Pancreas (tissue), 10 donors: ENCODE data around the gene RANGRF. TPM values are rescaled to one million over a fixed set of nuclear protein-coding genes. Genes with fewer than 3 reads are reported as not detected.
A peak's percentile ranks its signal among the peaks of the same experiment; 100 is the strongest.

ENCODE experiments used
- ATAC-seq, 4 donors: fragments of 200-7000 bp; cut with Tn5 transposase; one replicate each; pipeline versions ENCODE4 v1.8.0 to v1.9.1; 2020; ENCODE audit warnings: mild to moderate bottlenecking in 4 of 4, moderate library complexity in 4 of 4
- DNase-seq, 6 donors: peaks; one replicate each; pipeline ENCODE4 v3.0.0-alpha.2; 2020
- FAIRE-seq: peaks from 2 replicates; lab custom pipeline; 2012; peaks lifted over from hg19 to GRCh38; lab: Jason Lieb, UNC
- H3K27ac ChIP-seq, 4 donors: fragments of 200-600 bp; sonication (generic); 1 replicate in 3 of 4; 2 replicates in 1 of 4; pipeline versions ENCODE4 v1.5.0 to v1.8.0; 2020
- H3K27me3 ChIP-seq, 4 donors: fragments of 200-600 bp; one replicate each; pipeline ENCODE4 v1.8.0; 2021
- H3K36me3 ChIP-seq, 3 donors: fragments of 200-600 bp; sonication (generic) in 1 of 3; one replicate each; pipeline versions ENCODE4 v1.5.0 to v1.8.0; 2020 to 2021
- H3K4me1 ChIP-seq, 3 donors: fragments of 200-600 bp; one replicate each; pipeline ENCODE4 v1.8.0; 2021
- H3K4me3 ChIP-seq, 4 donors: fragments of 200-600 bp; sonication (generic) in 2 of 4; one replicate each; pipeline versions ENCODE4 v1.5.0 to v1.8.0; 2020 to 2021
- H3K9me3 ChIP-seq, 4 donors: fragments of 200-600 bp; one replicate each; pipeline ENCODE4 v1.8.0; 2021
- WGBS, 2 donors: extraction: QIAGEN DNeasy Blood & Tissue Kit; methylation state at CpG; one replicate each; pipeline ENCODE4 v1.1.7; 2013; 5-methylcytosine and 5-hydroxymethylcytosine counted together
- intact Hi-C, 3 donors: fragments of 100-400 bp; cut with DNase I; formaldehyde crosslinking; loops; one replicate each; pipeline versions ENCODE4 v1.11.1 to v1.14.2; 2022
- polyA plus RNA-seq, 2 donors: library from polyadenylated mRNA; stranded (reverse); fragments of 200-250 nt; gene quantifications; one replicate each; pipeline ENCODE4 v1.2.3, GENCODE V29; 2013
- total RNA-seq, 6 donors: library from RNA; stranded (reverse); fragmentation: NEBNext Ultra II Directional in 4 of 6; extraction: Animal tissue kit (Norgen Biotek cat#: 25700) in 4 of 6; gene quantifications; one replicate each; pipeline versions ENCODE4 v1.2.1 to v1.2.4, GENCODE V29; 2021 to 2023
- TF ChIP-seq, protein P1 (sequence below), 4 donors: fragments of 200-600 bp; sonication (generic) in 3 of 4; IDR thresholded peaks; one replicate each; pipeline versions ENCODE4 v1.5.0 to v1.8.0; 2021; ENCODE audit warnings: antibody characterized with exemption in 4 of 4
- donor health status: healthy with polysubstance abuse.
- donor health status: DM: no; HTN: no; CAD: no; lungs with moderate emphysema.
- donor health status: DM: no; HTN: no; CAD: no.
- donor health status: control.
- donor health status: control.
- donor health status: Bipolar disorder and iron deficiency.
- donor health status: DM: yes; HTN: yes; CAD: no.
- donor health status: DM: no; HTN: no; CAD: no.
- donor health status: DM: no; HTN: no; CAD: no.
- donor health status: DM: yes; HTN: yes; CAD: no.

The RANGRF gene
- total and polyA plus RNA-seq, 8 donors: 2.8 to 27.4 (median 7.1) TPM

GRCh38 chr17:8310601-8311123 is 22.2 kb downstream of the RANGRF start:
- no peaks in the 10 kb centered on the region for H3K9me3 ChIP-seq
- 42 to 45% methylated on average over 9 to 10 of the region's 10 CpGs for WGBS, 2 donors
- no peaks in the 10 kb centered on the region for H3K36me3 ChIP-seq
- no peaks in the 10 kb centered on the region for H3K4me1 ChIP-seq
- FAIRE-seq (no peak), ATAC-seq (no peak), DNase-seq (peak in 1 of 6 donors; percentile 14)
- H3K27ac ChIP-seq: no peak overlapping the region
- H3K27me3 ChIP-seq: no peaks in the 10 kb centered on the region
- peak overlapping the region in 1 of 4 donors; percentile 10 for H3K4me3 ChIP-seq
- TF ChIP-seq, protein P1, sequence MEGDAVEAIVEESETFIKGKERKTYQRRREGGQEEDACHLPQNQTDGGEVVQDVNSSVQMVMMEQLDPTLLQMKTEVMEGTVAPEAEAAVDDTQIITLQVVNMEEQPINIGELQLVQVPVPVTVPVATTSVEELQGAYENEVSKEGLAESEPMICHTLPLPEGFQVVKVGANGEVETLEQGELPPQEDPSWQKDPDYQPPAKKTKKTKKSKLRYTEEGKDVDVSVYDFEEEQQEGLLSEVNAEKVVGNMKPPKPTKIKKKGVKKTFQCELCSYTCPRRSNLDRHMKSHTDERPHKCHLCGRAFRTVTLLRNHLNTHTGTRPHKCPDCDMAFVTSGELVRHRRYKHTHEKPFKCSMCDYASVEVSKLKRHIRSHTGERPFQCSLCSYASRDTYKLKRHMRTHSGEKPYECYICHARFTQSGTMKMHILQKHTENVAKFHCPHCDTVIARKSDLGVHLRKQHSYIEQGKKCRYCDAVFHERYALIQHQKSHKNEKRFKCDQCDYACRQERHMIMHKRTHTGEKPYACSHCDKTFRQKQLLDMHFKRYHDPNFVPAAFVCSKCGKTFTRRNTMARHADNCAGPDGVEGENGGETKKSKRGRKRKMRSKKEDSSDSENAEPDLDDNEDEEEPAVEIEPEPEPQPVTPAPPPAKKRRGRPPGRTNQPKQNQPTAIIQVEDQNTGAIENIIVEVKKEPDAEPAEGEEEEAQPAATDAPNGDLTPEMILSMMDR (IDR thresholded peaks at IDR 0.05): no peak
- intact Hi-C loops: no loop called here

DNA sequence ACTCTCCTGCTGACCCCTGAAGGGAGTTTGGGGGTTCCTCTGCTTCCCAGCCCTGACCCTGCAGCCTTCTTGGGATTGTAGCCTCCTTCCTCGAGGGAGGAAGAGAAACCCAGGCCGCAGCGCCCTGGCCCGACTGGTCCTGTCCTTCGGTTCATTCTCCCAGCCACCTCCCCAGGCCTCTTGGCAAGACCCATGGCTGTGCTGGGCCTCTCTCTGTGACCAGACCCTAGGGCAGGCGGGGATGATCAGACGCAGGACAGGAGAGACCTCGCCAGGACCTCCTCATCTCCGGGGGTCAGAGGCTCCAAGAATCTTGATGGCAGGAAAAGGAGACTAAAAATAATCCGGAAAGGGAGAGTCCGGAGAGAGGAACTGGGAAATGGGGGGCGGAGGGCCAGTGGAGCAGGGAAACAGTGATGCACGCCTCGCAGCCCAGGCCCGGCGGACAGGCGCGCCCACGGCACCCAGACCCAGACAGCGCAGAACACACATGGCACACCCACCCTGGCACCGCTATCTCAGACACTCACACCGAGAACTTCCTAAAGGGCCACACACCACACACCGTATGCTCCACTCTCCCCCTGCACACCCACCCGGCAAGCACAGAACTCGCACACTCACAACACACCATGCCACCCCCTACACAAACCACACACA is 22.8 kb downstream of the RANGRF start:
- TF ChIP-seq, protein P1 (IDR thresholded peaks at IDR 0.05): no peak
- intact Hi-C loops: no loop called here
- DNase-seq (peak in 1 of 6 donors; percentile 53), FAIRE-seq (no peak), ATAC-seq (no peak)
- Histone ChIP-seq H3K27ac (no peak overlapping the region), H3K36me3 (no peaks in the 10 kb centered on the region), H3K4me3 (peak overlapping the region in 1 of 4 donors; percentile 10), H3K9me3 (no peaks in the 10 kb centered on the region), H3K4me1 (no peaks in the 10 kb centered on the region), H3K27me3 (no peaks in the 10 kb centered on the region)
- 71 to 75% methylated on average over 25 of the region's 25 CpGs for WGBS, 2 donors

- 53 to 59% methylated on average over 13 of the region's 13 CpGs for whole genome bisulfite sequencing, 2 donors
- intact Hi-C loops: no loop called here
- Histone ChIP-seq H3K4me1 (no peaks in the 10 kb centered on the region), H3K36me3 (no peaks in the 10 kb centered on the region), H3K27me3 (no peaks in the 10 kb centered on the region), H3K27ac (no peak overlapping the region), H3K4me3 (no peak overlapping the region), H3K9me3 (no peaks in the 10 kb centered on the region)
- ATAC-seq (no peak), FAIRE-seq (no peak), DNase-seq (peak in 1 of 6 donors; percentile 58)
- TF ChIP-seq, protein P1 (IDR thresholded peaks at IDR 0.05): no peak
These were observed 23.8 kb downstream of the RANGRF start for GRCh38 chr17:8312251-8312650.

DNA sequence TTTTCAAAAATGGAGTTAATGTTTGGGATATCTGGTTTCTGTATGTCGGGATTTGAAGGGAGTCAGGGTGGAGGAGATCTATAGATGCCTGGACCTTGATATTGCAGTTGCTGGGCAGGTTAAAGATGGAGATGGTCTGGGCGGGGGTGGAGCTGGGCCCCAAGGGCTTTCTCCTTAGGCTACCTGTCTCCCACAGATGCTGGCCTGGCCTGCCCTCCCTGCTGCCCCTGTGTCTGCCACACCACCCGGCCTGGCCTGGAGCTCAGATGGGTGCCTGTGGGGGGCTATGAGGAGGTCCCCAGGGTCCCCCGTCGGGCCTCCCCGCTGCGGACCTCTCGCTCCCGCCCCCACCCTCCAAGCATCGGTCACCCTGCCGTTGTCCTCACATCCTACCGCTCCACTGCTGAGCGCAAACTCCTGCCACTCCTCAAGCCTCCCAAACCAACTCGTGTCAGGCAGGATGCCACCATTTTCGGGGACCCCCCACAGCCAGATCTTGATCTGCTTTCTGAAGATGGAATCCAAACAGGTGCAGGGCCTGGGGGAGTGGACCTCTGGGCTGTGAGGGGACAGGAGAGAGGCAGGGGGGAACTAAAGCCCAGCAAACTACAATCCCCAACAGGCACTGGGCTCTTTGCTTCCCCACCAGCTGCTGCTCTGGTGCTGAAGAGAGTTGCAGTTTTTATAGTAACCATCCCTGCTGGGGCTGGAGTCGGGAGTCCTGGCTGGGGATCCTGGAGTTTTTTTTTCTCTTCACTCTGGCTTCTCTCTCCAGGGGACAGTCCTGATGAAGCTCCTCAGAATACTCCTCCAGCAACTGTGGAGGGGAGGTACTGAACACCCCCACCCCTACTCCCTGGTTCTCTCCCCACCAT is 24.5 kb downstream of the RANGRF start:
- H3K36me3 ChIP-seq: no peaks in the 10 kb centered on the region
- no peaks in the 10 kb centered on the region for H3K9me3 ChIP-seq
- H3K4me1 ChIP-seq: no peaks in the 10 kb centered on the region
- H3K27me3 ChIP-seq: no peaks in the 10 kb centered on the region
- intact Hi-C loops: no loop called here
- 33 to 49% methylated on average over 14 to 16 of the region's 16 CpGs for WGBS, 2 donors
- TF ChIP-seq, protein P1 (IDR thresholded peaks at IDR 0.05): no peak
- no peak overlapping the region for H3K4me3 ChIP-seq
- FAIRE-seq (no peak), DNase-seq (peak in 1 of 6 donors; percentile 39), ATAC-seq (no peak)
- no peak overlapping the region for H3K27ac ChIP-seq
